Measurements from ENCODE around the gene TCERG1. TPM values are rescaled to one million over a fixed set of nuclear protein-coding genes. Genes with fewer than 3 reads are reported as not detected.

The TCERG1 gene
- polyA plus RNA-seq, 1 donor from 2014 or later = 238 TPM

GRCh38 chr5:146466521-146467349, 19.6 kb downstream of the TCERG1 start:
- peaks cover 13% of the 10 kb centered on the region for H3K36me3 ChIP-seq (ENCODE audit: insufficient read depth, low read length)
- peak overlapping the region; percentile 33 for H3K4me2 ChIP-seq (ENCODE audit: low read length)
- no peaks in the 10 kb centered on the region for H3K9me2 ChIP-seq (ENCODE audit: insufficient read depth, low read length)
- H2AFZ ChIP-seq (ENCODE audit: low read depth, low read length) = no peak overlapping the region
- H3F3A ChIP-seq (ENCODE audit: insufficient read depth, low read length, poor library complexity, severe bottlenecking) = no peaks in the 10 kb centered on the region
- peaks cover 8% of the 10 kb centered on the region for H3K79me2 ChIP-seq (replicated peaks; ENCODE audit: insufficient read depth, low read length)
- no peak for TF ChIP-seq TAF1 (IDR thresholded peaks at IDR 0.05; ENCODE audit: low read depth)
- TF ChIP-seq SMC3 (conservative IDR thresholded peaks at IDR 0.05; ENCODE audit: poor library complexity) = peak; percentile 64
- TF ChIP-seq MXI1 (conservative IDR thresholded peaks at IDR 0.05; ENCODE audit: poor library complexity, severe bottlenecking) = no peak
- no peak for TF ChIP-seq POLR2AphosphoS5 (IDR thresholded peaks at IDR 0.05)
- no peak for TF ChIP-seq EP300 (conservative IDR thresholded peaks at IDR 0.05; ENCODE audit: poor library complexity, severe bottlenecking)
- peak; percentile 62 for TF ChIP-seq CTCF (IDR thresholded peaks at IDR 0.05; ENCODE audit: poor library complexity, severe bottlenecking)
- TF ChIP-seq REST (IDR thresholded peaks at IDR 0.05; ENCODE audit: borderline replicate concordance) = no peak
- TF ChIP-seq RAD21 (conservative IDR thresholded peaks at IDR 0.05) = peak; percentile 59
- peak overlapping the region; percentile 44 for H3K4me3 ChIP-seq (ENCODE audit: low read length)
- H3K27ac ChIP-seq (ENCODE audit: low read length) = no peak overlapping the region
- H3K27me3 ChIP-seq (ENCODE audit: insufficient read depth, low read depth, low read length) = no peaks in the 10 kb centered on the region
- no peak overlapping the region for H3K9ac ChIP-seq (ENCODE audit: low read length)
- no peaks in the 10 kb centered on the region for H3K9me3 ChIP-seq (ENCODE audit: low read length)
- no peaks in the 10 kb centered on the region for H4K20me1 ChIP-seq (ENCODE audit: insufficient read depth)

- H3K79me2 ChIP-seq (replicated peaks; ENCODE audit: insufficient read depth, low read length) = peaks cover 8% of the 10 kb centered on the region
- H3K27me3 ChIP-seq (ENCODE audit: insufficient read depth, low read depth, low read length) = no peaks in the 10 kb centered on the region
- no peaks in the 10 kb centered on the region for H3F3A ChIP-seq (ENCODE audit: insufficient read depth, low read length, poor library complexity, severe bottlenecking)
- no peaks in the 10 kb centered on the region for H4K20me1 ChIP-seq (ENCODE audit: insufficient read depth)
- peaks cover 17% of the 10 kb centered on the region for H3K36me3 ChIP-seq (ENCODE audit: insufficient read depth, low read length)
- peak overlapping the region; percentile 40 for H3K27ac ChIP-seq (ENCODE audit: low read length)
- no peak overlapping the region for H2AFZ ChIP-seq (ENCODE audit: low read depth, low read length)
- H3K9ac ChIP-seq (ENCODE audit: low read length) = peak overlapping the region; percentile 12
- peak overlapping the region; percentile 33 for H3K4me2 ChIP-seq (ENCODE audit: low read length)
- peak; percentile 94 for TF ChIP-seq MXI1 (conservative IDR thresholded peaks at IDR 0.05; ENCODE audit: poor library complexity, severe bottlenecking)
- no peak for TF ChIP-seq CTCF (IDR thresholded peaks at IDR 0.05; ENCODE audit: poor library complexity, severe bottlenecking)
- TF ChIP-seq SMC3 (conservative IDR thresholded peaks at IDR 0.05; ENCODE audit: poor library complexity) = no peak
- TF ChIP-seq TAF1 (IDR thresholded peaks at IDR 0.05; ENCODE audit: low read depth) = no peak
- peak; percentile 69 for TF ChIP-seq EP300 (conservative IDR thresholded peaks at IDR 0.05; ENCODE audit: poor library complexity, severe bottlenecking)
- TF ChIP-seq POLR2AphosphoS5 (IDR thresholded peaks at IDR 0.05) = peak; percentile 32
- H3K9me3 ChIP-seq (ENCODE audit: low read length) = no peaks in the 10 kb centered on the region
- no peaks in the 10 kb centered on the region for H3K9me2 ChIP-seq (ENCODE audit: insufficient read depth, low read length)
- peak overlapping the region; percentile 44 for H3K4me3 ChIP-seq (ENCODE audit: low read length)
These were observed 20.6 kb downstream of the TCERG1 start for GRCh38 chr5:146467760-146468159.

All from neural cell (in vitro differentiated cells).